Liver (tissue), 9 donors: Measurements from ENCODE around the gene PHYKPL. TPM values are rescaled to one million over a fixed set of nuclear protein-coding genes. Genes with fewer than 3 reads are reported as not detected.

Source experiments
- DNase-seq: peaks from one replicate; pipeline ENCODE4 v3.0.0-alpha.2; 2017; ENCODE audit warnings: low spot score
- H3K27ac ChIP-seq, 2 donors: one replicate each; pipeline ENCODE4 v1.7.0; 2013; ENCODE audit warnings: inconsistent platforms in 2 of 2, low read length in 2 of 2, control low read depth in 1 of 2, low read depth in 1 of 2, mild to moderate bottlenecking in 1 of 2
- H3K27me3 ChIP-seq, 4 donors: one replicate each; pipeline versions ENCODE4 v1.6.1 to v1.7.0; 2013; ENCODE audit warnings: low read length in 3 of 4, inconsistent platforms in 1 of 4, mild to moderate bottlenecking in 1 of 4, moderate library complexity in 1 of 4; ENCODE audit not compliant: control insufficient read depth in 4 of 4, insufficient read depth in 4 of 4
- H3K36me3 ChIP-seq, 4 donors: one replicate each; pipeline versions ENCODE4 v1.6.1 to v1.7.0; 2013; ENCODE audit warnings: low read length in 3 of 4, mild to moderate bottlenecking in 3 of 4, low read depth in 1 of 4, moderate library complexity in 1 of 4; ENCODE audit not compliant: control insufficient read depth in 4 of 4, insufficient read depth in 3 of 4
- H3K4me1 ChIP-seq, 4 donors: one replicate each; pipeline versions ENCODE4 v1.6.1 to v1.7.0; 2013; ENCODE audit warnings: low read length in 3 of 4, mild to moderate bottlenecking in 3 of 4, moderate library complexity in 1 of 4; ENCODE audit not compliant: control insufficient read depth in 4 of 4, insufficient read depth in 4 of 4
- H3K4me3 ChIP-seq, 3 donors: one replicate each; pipeline versions ENCODE4 v1.6.1 to v1.7.0; 2013; ENCODE audit warnings: low read length in 3 of 3, control low read depth in 1 of 3, low read depth in 1 of 3, mild to moderate bottlenecking in 1 of 3
- H3K9ac ChIP-seq, 2 donors: one replicate each; pipeline ENCODE4 v1.7.0; 2013; ENCODE audit warnings: low read length in 2 of 2, mild to moderate bottlenecking in 2 of 2, moderate library complexity in 2 of 2, control low read depth in 1 of 2, low read depth in 1 of 2
- H3K9me3 ChIP-seq, 4 donors: one replicate each; pipeline versions ENCODE4 v1.6.1 to v1.7.0; 2013; ENCODE audit warnings: low read length in 3 of 4; ENCODE audit not compliant: control insufficient read depth in 4 of 4
- CTCF ChIP-seq: fragments of 150-350 bp; IDR thresholded peaks from 2 replicates; pipeline ENCODE4 v1.5.1; 2017; ENCODE audit warnings: improper control_type of control experiment, low read depth, low read length; ENCODE audit not compliant: missing input control
- EGR1 ChIP-seq, 2 donors: IDR thresholded peaks; 2 replicates each; pipeline ENCODE4 v1.6.1; 2016 to 2018; ENCODE audit warnings: antibody characterized with exemption in 2 of 2, low read depth in 2 of 2
- FOXA1 ChIP-seq: IDR thresholded peaks from 2 replicates; pipeline ENCODE4 v1.6.1; 2016; ENCODE audit warnings: antibody characterized with exemption
- FOXA2 ChIP-seq: IDR thresholded peaks from 2 replicates; pipeline ENCODE4 v1.6.1; 2016; ENCODE audit warnings: antibody characterized with exemption
- GABPA ChIP-seq, 2 donors: IDR thresholded peaks in 1 of 2; conservative IDR thresholded peaks in 1 of 2; 2 replicates each; pipeline ENCODE4 v1.6.1; 2016; ENCODE audit warnings: antibody characterized with exemption in 2 of 2, mild to moderate bottlenecking in 1 of 2, moderate library complexity in 1 of 2
- HNF4A ChIP-seq, 2 donors: conservative IDR thresholded peaks; 2 replicates each; pipeline ENCODE4 v1.6.1; 2016; ENCODE audit warnings: antibody characterized with exemption in 2 of 2, mild to moderate bottlenecking in 2 of 2
- HNF4G ChIP-seq: IDR thresholded peaks from 2 replicates; pipeline ENCODE4 v1.6.1; 2016; ENCODE audit warnings: antibody characterized with exemption
- JUND ChIP-seq, 2 donors: IDR thresholded peaks; 2 replicates each; pipeline ENCODE4 v1.6.1; 2016; ENCODE audit warnings: antibody characterized with exemption in 2 of 2
- RAD21 ChIP-seq, 2 donors: IDR thresholded peaks; 2 replicates each; pipeline ENCODE4 v1.6.1; 2016; ENCODE audit warnings: antibody characterized with exemption in 2 of 2, mild to moderate bottlenecking in 2 of 2
- RXRA ChIP-seq, 2 donors: IDR thresholded peaks; 2 replicates each; pipeline ENCODE4 v1.6.1; 2017 to 2018; ENCODE audit warnings: antibody characterized with exemption in 2 of 2, mild to moderate bottlenecking in 1 of 2
- SP1 ChIP-seq: IDR thresholded peaks from 2 replicates; pipeline ENCODE4 v1.6.1; 2018; ENCODE audit warnings: antibody characterized with exemption, mild to moderate bottlenecking
- TAF1 ChIP-seq: conservative IDR thresholded peaks from 2 replicates; pipeline ENCODE4 v1.6.1; 2016; ENCODE audit warnings: antibody characterized with exemption, mild to moderate bottlenecking
- ZBTB33 ChIP-seq: IDR thresholded peaks from 2 replicates; pipeline ENCODE4 v1.6.1; 2016; ENCODE audit warnings: antibody characterized with exemption
- WGBS: extraction: QIAGEN DNeasy Blood & Tissue Kit; methylation state at CpG from one replicate; pipeline ENCODE4 v1.1.7; 2013; 5-methylcytosine and 5-hydroxymethylcytosine counted together
- polyA plus RNA-seq, 2 donors: library from polyadenylated mRNA; stranded (reverse) in 1 of 2; unstranded in 1 of 2; fragments of 200-250 nt in 1 of 2; fragments of >200 nt in 1 of 2; fragmentation: Nextera tagmentation in 1 of 2; extraction: Ambion mirVana in 1 of 2; gene quantifications; one replicate each; pipeline versions ENCODE4 v1.2.1 to v1.2.3, GENCODE V29; 2013 to 2015
- total RNA-seq, 2 donors: library from RNA; depleted of rRNA; stranded (reverse); fragments of >200 nt; gene quantifications; one replicate each; pipeline ENCODE4 v1.2.3, GENCODE V29; 2014
- TF ChIP-seq, protein P1 (sequence below): IDR thresholded peaks from 2 replicates; pipeline ENCODE4 v1.6.1; 2016; ENCODE audit warnings: antibody characterized with exemption
- TF ChIP-seq, protein P2 (sequence below): IDR thresholded peaks from 2 replicates; pipeline ENCODE4 v1.6.1; 2016; ENCODE audit warnings: antibody characterized with exemption
- TF ChIP-seq, protein P3 (sequence below): IDR thresholded peaks from 2 replicates; pipeline ENCODE4 v1.6.1; 2016; ENCODE audit warnings: antibody characterized with exemption, mild to moderate bottlenecking
- donor health status: healthy.
- donor health status: healthy.
- donor health status: healthy.
- donor health status: healthy.
- donor health status: healthy.

PHYKPL gene
- total and polyA plus RNA-seq, 4 donors = 25.6 to 103 (median 45.0) TPM

GRCh38 chr5:178201221-178201926 lies 31.2 kb downstream of the PHYKPL start:
- H3K36me3 ChIP-seq = peaks cover 0 to 2% (median under 1%) of the 10 kb centered on the region in 4 donors
- WGBS = 88% methylated on average over 14 of the region's 14 CpGs
- H3K4me1 ChIP-seq = peaks cover 2 to 18% (median 14%) of the 10 kb centered on the region in 4 donors
- H3K27ac ChIP-seq = no peak overlapping the region
- no peak for TF ChIP-seq JUND (IDR thresholded peaks at IDR 0.05)
- no peak for TF ChIP-seq RXRA (IDR thresholded peaks at IDR 0.05)
- no peak for TF ChIP-seq GABPA (IDR thresholded peaks at IDR 0.05 in 1 of 2, conservative IDR thresholded peaks at IDR 0.05 in 1 of 2)
- no peak for TF ChIP-seq HNF4A (conservative IDR thresholded peaks at IDR 0.05)
- TF ChIP-seq SP1 = no peak
- TF ChIP-seq, protein P1, sequence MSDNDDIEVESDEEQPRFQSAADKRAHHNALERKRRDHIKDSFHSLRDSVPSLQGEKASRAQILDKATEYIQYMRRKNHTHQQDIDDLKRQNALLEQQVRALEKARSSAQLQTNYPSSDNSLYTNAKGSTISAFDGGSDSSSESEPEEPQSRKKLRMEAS = no peak
- no peak for TF ChIP-seq CTCF
- no peak for TF ChIP-seq RAD21 (IDR thresholded peaks at IDR 0.05)
- TF ChIP-seq FOXA1 = no peak
- TF ChIP-seq, protein P2, sequence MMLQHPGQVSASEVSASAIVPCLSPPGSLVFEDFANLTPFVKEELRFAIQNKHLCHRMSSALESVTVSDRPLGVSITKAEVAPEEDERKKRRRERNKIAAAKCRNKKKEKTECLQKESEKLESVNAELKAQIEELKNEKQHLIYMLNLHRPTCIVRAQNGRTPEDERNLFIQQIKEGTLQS = no peak
- no peak for TF ChIP-seq HNF4G
- TF ChIP-seq ZBTB33 = no peak
- no peak for TF ChIP-seq TAF1
- TF ChIP-seq, protein P3, sequence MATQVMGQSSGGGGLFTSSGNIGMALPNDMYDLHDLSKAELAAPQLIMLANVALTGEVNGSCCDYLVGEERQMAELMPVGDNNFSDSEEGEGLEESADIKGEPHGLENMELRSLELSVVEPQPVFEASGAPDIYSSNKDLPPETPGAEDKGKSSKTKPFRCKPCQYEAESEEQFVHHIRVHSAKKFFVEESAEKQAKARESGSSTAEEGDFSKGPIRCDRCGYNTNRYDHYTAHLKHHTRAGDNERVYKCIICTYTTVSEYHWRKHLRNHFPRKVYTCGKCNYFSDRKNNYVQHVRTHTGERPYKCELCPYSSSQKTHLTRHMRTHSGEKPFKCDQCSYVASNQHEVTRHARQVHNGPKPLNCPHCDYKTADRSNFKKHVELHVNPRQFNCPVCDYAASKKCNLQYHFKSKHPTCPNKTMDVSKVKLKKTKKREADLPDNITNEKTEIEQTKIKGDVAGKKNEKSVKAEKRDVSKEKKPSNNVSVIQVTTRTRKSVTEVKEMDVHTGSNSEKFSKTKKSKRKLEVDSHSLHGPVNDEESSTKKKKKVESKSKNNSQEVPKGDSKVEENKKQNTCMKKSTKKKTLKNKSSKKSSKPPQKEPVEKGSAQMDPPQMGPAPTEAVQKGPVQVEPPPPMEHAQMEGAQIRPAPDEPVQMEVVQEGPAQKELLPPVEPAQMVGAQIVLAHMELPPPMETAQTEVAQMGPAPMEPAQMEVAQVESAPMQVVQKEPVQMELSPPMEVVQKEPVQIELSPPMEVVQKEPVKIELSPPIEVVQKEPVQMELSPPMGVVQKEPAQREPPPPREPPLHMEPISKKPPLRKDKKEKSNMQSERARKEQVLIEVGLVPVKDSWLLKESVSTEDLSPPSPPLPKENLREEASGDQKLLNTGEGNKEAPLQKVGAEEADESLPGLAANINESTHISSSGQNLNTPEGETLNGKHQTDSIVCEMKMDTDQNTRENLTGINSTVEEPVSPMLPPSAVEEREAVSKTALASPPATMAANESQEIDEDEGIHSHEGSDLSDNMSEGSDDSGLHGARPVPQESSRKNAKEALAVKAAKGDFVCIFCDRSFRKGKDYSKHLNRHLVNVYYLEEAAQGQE = no peak
- TF ChIP-seq FOXA2 = no peak
- TF ChIP-seq EGR1 (IDR thresholded peaks at IDR 0.05; ENCODE audit: low read depth in 2 of 2) = no peak
- no peak overlapping the region for H3K4me3 ChIP-seq
- no peak overlapping the region for H3K9ac ChIP-seq
- DNase-seq = no peak
- H3K27me3 ChIP-seq = no peaks in the 10 kb centered on the region
- no peaks in the 10 kb centered on the region for H3K9me3 ChIP-seq
